Uterus (tissue), 4 donors: ENCODE results near the gene BMPR1A. TPM values are rescaled to one million over a fixed set of nuclear protein-coding genes. Genes with fewer than 3 reads are reported as not detected.
"Not testable (repeated sequence)": the region's sequence is repeated elsewhere in the genome, so short reads cannot be mapped to it uniquely, and the experiment has no call there.

Source experiments
- DNase-seq, 2 donors: peaks; one replicate each; pipeline ENCODE4 v3.0.0-alpha.2; 2019 to 2020
- H3K27ac ChIP-seq, 2 donors: fragments of 200-600 bp; sonication (generic); 1 replicate in 1 of 2; 2 replicates in 1 of 2; pipeline ENCODE4 v1.5.1; 2016 to 2018
- H3K27me3 ChIP-seq, 2 donors: fragments of 200-600 bp; sonication (generic); one replicate each; pipeline ENCODE4 v1.5.1; 2018 to 2019; ENCODE audit warnings: control low read depth in 1 of 2
- H3K36me3 ChIP-seq, 2 donors: fragments of 200-600 bp; sonication (generic); one replicate each; pipeline ENCODE4 v1.5.1; 2019; ENCODE audit warnings: control low read depth in 1 of 2
- H3K4me1 ChIP-seq, 2 donors: fragments of 200-600 bp; sonication (generic); one replicate each; pipeline ENCODE4 v1.5.1; 2018 to 2019; ENCODE audit warnings: control low read depth in 1 of 2
- H3K4me3 ChIP-seq, 2 donors: fragments of 200-600 bp; sonication (generic); 1 replicate in 1 of 2; 2 replicates in 1 of 2; pipeline ENCODE4 v1.5.1; 2018 to 2019; ENCODE audit warnings: mild to moderate bottlenecking in 1 of 2
- H3K9me3 ChIP-seq, 2 donors: fragments of 200-600 bp; sonication (generic); one replicate each; pipeline ENCODE4 v1.5.1; 2019; ENCODE audit warnings: control low read depth in 1 of 2
- CTCF ChIP-seq, 4 experiments: fragments of 200-600 bp in 2 of 4; fragments of 450-650 bp in 2 of 4; sonication (generic) in 2 of 4; IDR thresholded peaks; one replicate each; pipeline ENCODE4 v1.5.1; 2016 to 2019; ENCODE audit warnings: antibody characterized with exemption in 4 of 4, mild to moderate bottlenecking in 2 of 4, moderate library complexity in 1 of 4
- POLR2A ChIP-seq, 2 donors: fragments of 450-650 bp; IDR thresholded peaks; one replicate each; pipeline ENCODE4 v1.6.1; 2016; ENCODE audit warnings: antibody characterized with exemption in 2 of 2, mild to moderate bottlenecking in 1 of 2, moderate library complexity in 1 of 2
- intact Hi-C: fragments of 100-400 bp; cut with DNase I; formaldehyde crosslinking; loops from one replicate; pipeline ENCODE4 v1.15.1; 2023; ENCODE audit warnings: low total_unique reads
- total RNA-seq, 4 donors: library from RNA; depleted of rRNA in 3 of 4; stranded (reverse); fragments of >200 nt in 3 of 4; gene quantifications; one replicate each; pipeline versions ENCODE4 v1.1.0 to v1.2.4, GENCODE V29; 2014 to 2023
- donor health status: DM: yes; HTN: yes; CAD: no.

Gene BMPR1A
- total RNA-seq, 4 donors from 2014 or later = 27.4 to 175 (median 69.2) TPM

- intact Hi-C loops = no loop called here
- peak overlapping the region; percentile 3 to 5 for H3K27ac ChIP-seq
- no peak overlapping the region for H3K4me3 ChIP-seq
Observed at GRCh38 chr10:86945361-86946212, 189.2 kb downstream of the BMPR1A start.

GRCh38 chr10:86946213-86947155 lies 190.1 kb downstream of the BMPR1A start:
- no peaks in the 10 kb centered on the region for H3K9me3 ChIP-seq
- intact Hi-C loops = no loop called here

More at GRCh38 chr10:86945361-86946212, 189.2 kb downstream of the BMPR1A start:
- Histone ChIP-seq H3K27me3 (no peaks in the 10 kb centered on the region), H3K9me3 (no peaks in the 10 kb centered on the region), H3K4me1 (peaks cover 0 to 4% of the 10 kb centered on the region in 2 donors), H3K36me3 (no peaks in the 10 kb centered on the region)
- TF ChIP-seq CTCF (IDR thresholded peaks at IDR 0.05) = peak in 2 of 4 experiments; percentile 11 to 16
- TF ChIP-seq POLR2A (IDR thresholded peaks at IDR 0.05) = no peak
- DNase-seq = peak; percentile 17 to 61

GRCh38 chr10:86947806-86948205 lies 191.4 kb downstream of the BMPR1A start:
- H3K27me3 ChIP-seq, intact Hi-C loops, H3K4me3 ChIP-seq, H3K4me1 ChIP-seq, H3K9me3 ChIP-seq, H3K36me3 ChIP-seq, H3K27ac ChIP-seq: not testable (repeated sequence)
- peak in 1 of 2 donors; percentile 1 for DNase-seq

More at GRCh38 chr10:86946213-86947155, 190.1 kb downstream of the BMPR1A start:
- Histone ChIP-seq H3K27me3 (no peaks in the 10 kb centered on the region), H3K4me1 (peaks cover 0 to 4% of the 10 kb centered on the region in 2 donors), H3K36me3 (no peaks in the 10 kb centered on the region), H3K4me3 (no peak overlapping the region), H3K27ac (peak overlapping the region in 1 of 2 donors; percentile 5)
- peak; percentile 31 to 44 for DNase-seq
- no peak for TF ChIP-seq POLR2A (IDR thresholded peaks at IDR 0.05)
- TF ChIP-seq CTCF (IDR thresholded peaks at IDR 0.05) = no peak

GRCh38 chr10:86950349-86950748 lies 193.9 kb downstream of the BMPR1A start:
- no peak for TF ChIP-seq CTCF (IDR thresholded peaks at IDR 0.05)
- TF ChIP-seq POLR2A (IDR thresholded peaks at IDR 0.05) = no peak
- H3K36me3 ChIP-seq = no peaks in the 10 kb centered on the region
- H3K27ac ChIP-seq = no peak overlapping the region
- no peaks in the 10 kb centered on the region for H3K27me3 ChIP-seq
- peak in 1 of 2 donors; percentile 3 for DNase-seq
- H3K4me3 ChIP-seq = no peak overlapping the region
- H3K4me1 ChIP-seq = peaks cover 0 to 4% of the 10 kb centered on the region in 2 donors
- H3K9me3 ChIP-seq = no peaks in the 10 kb centered on the region
- intact Hi-C loops = no loop called here

- Histone ChIP-seq H3K4me1 (peaks cover 0 to 4% of the 10 kb centered on the region in 2 donors), H3K36me3 (no peaks in the 10 kb centered on the region), H3K27ac (no peak overlapping the region), H3K27me3 (no peaks in the 10 kb centered on the region), H3K4me3 (no peak overlapping the region), H3K9me3 (no peaks in the 10 kb centered on the region)
- DNase-seq = peak in 1 of 2 donors; percentile 3
- TF ChIP-seq POLR2A (IDR thresholded peaks at IDR 0.05) (no peak), CTCF (IDR thresholded peaks at IDR 0.05) (no peak)
- intact Hi-C loops = no loop called here
Observed at GRCh38 chr10:86951184-86951761, 194.9 kb downstream of the BMPR1A start.
